ENCODE results near the gene FAM204A. TPM values are rescaled to one million over a fixed set of nuclear protein-coding genes. Genes with fewer than 3 reads are reported as not detected.

Gene FAM204A
- total RNA-seq, 1 experiment from 2014 or later: 103 TPM

DNA sequence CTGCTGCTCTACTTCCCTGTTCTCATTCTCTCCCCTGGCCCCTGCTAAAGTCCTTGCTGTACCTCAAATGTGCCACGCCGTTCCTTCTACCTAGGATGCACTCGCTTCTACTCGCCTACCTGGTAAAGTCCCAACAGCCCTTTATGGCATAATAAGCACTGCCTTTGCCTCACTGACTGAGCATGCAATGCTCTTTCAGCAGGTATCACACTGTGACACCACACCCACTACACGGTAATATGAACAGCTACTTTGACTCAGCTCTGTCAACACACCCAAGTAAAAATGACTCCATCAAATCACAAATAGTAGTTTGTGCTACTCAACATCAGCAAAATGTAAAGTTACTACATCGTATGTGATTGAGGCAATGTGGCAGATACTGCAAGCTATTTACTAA is 37.6 kb downstream of the FAM204A start:
- H3K36me3 ChIP-seq (ENCODE audit: insufficient read depth, low read length, poor library complexity, severe bottlenecking): peaks cover 7% of the 10 kb centered on the region
- H3K27me3 ChIP-seq (replicated peaks; ENCODE audit: insufficient read depth, low read depth, low read length, poor library complexity): no peaks in the 10 kb centered on the region
- BruUV-seq (replicated peaks): no TSS peak
- no peak for TF ChIP-seq EZH2 (IDR thresholded peaks at IDR 0.05; ENCODE audit: borderline replicate concordance, low read depth, low read length, poor library complexity, severe bottlenecking)
- TF ChIP-seq, protein P1, sequence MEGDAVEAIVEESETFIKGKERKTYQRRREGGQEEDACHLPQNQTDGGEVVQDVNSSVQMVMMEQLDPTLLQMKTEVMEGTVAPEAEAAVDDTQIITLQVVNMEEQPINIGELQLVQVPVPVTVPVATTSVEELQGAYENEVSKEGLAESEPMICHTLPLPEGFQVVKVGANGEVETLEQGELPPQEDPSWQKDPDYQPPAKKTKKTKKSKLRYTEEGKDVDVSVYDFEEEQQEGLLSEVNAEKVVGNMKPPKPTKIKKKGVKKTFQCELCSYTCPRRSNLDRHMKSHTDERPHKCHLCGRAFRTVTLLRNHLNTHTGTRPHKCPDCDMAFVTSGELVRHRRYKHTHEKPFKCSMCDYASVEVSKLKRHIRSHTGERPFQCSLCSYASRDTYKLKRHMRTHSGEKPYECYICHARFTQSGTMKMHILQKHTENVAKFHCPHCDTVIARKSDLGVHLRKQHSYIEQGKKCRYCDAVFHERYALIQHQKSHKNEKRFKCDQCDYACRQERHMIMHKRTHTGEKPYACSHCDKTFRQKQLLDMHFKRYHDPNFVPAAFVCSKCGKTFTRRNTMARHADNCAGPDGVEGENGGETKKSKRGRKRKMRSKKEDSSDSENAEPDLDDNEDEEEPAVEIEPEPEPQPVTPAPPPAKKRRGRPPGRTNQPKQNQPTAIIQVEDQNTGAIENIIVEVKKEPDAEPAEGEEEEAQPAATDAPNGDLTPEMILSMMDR (conservative IDR thresholded peaks at IDR 0.05; ENCODE audit: low read depth, low read length): no peak
- no peaks in the 10 kb centered on the region for H3K9me3 ChIP-seq (ENCODE audit: low read depth, low read length, poor library complexity, severe bottlenecking)
- ChIA-PET CTCF (no interaction called here), POLR2A (ENCODE audit: low non-redundant PET) (no interaction called here)
- intact Hi-C loops (cut with micrococcal nuclease; ENCODE audit: unreplicated experiment): no loop called here
- H3K4me1 ChIP-seq (ENCODE audit: insufficient read depth, low read length, poor library complexity, severe bottlenecking): no peaks in the 10 kb centered on the region
- DNase-seq (ENCODE audit: low spot score): no peak
- no peak overlapping the region for H3K27ac ChIP-seq (ENCODE audit: low read depth, low read length, poor library complexity, severe bottlenecking)
- no peak overlapping the region for H3K4me3 ChIP-seq (ENCODE audit: low read depth, low read length, poor library complexity, severe bottlenecking)

DNA sequence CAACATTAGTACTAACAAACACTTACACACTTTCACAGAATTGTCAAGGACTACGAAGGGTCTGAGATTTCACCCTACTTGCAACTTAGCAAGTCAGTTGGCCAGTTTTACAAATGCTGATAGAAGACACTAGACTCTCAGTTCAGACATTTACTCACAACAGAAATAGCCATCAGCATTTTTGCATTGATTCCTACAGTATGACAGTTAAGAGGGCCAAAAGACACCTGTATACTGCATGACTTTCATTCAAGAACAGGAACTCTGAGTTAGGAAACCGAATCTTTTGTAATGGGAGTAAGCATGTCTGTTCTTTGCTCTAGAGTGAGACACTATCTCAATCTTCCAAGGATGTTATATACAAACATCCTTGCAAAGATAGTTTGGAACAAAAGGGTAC is 40.9 kb downstream of the FAM204A start:
- Histone ChIP-seq H3K4me1 (ENCODE audit: insufficient read depth, low read length, poor library complexity, severe bottlenecking) (no peaks in the 10 kb centered on the region), H3K9me3 (ENCODE audit: low read depth, low read length, poor library complexity, severe bottlenecking) (no peaks in the 10 kb centered on the region), H3K36me3 (ENCODE audit: insufficient read depth, low read length, poor library complexity, severe bottlenecking) (no peaks in the 10 kb centered on the region), H3K27ac (ENCODE audit: low read depth, low read length, poor library complexity, severe bottlenecking) (no peak overlapping the region), H3K4me3 (ENCODE audit: low read depth, low read length, poor library complexity, severe bottlenecking) (no peak overlapping the region), H3K27me3 (replicated peaks; ENCODE audit: insufficient read depth, low read depth, low read length, poor library complexity) (no peaks in the 10 kb centered on the region)
- intact Hi-C loops (cut with micrococcal nuclease; ENCODE audit: unreplicated experiment): no loop called here
- ChIA-PET POLR2A (ENCODE audit: low non-redundant PET) (no interaction called here), CTCF (no interaction called here)
- TF ChIP-seq, protein P1 (conservative IDR thresholded peaks at IDR 0.05; ENCODE audit: low read depth, low read length): no peak
- TF ChIP-seq EZH2 (IDR thresholded peaks at IDR 0.05; ENCODE audit: borderline replicate concordance, low read depth, low read length, poor library complexity, severe bottlenecking): no peak
- DNase-seq (ENCODE audit: low spot score): no peak
- BruUV-seq (replicated peaks): no TSS peak

DNA sequence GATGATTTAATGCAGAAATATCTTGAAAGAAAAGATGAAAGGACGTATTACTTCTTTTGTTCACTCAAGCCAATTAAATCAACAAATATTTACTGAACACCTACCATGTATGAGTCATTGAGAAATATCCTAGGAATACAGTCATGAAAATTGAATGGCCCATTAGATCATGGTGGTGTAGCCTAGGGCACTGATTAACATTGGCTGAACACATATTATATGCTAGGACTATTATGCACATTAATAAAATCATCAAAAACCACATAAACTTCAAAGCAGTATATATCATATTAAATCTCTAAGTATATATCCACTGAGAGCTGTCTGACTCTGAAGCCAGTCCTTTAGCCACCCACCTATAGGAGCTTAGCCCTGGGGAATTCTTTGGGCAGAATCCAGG is 41.8 kb downstream of the FAM204A start:
- ChIA-PET CTCF (no interaction called here), POLR2A (ENCODE audit: low non-redundant PET) (no interaction called here)
- H3K27me3 ChIP-seq (replicated peaks; ENCODE audit: insufficient read depth, low read depth, low read length, poor library complexity): no peaks in the 10 kb centered on the region
- no TSS peak for BruUV-seq (replicated peaks)
- no peaks in the 10 kb centered on the region for H3K9me3 ChIP-seq (ENCODE audit: low read depth, low read length, poor library complexity, severe bottlenecking)
- no peak overlapping the region for H3K4me3 ChIP-seq (ENCODE audit: low read depth, low read length, poor library complexity, severe bottlenecking)
- H3K27ac ChIP-seq (ENCODE audit: low read depth, low read length, poor library complexity, severe bottlenecking): no peak overlapping the region
- intact Hi-C loops (cut with micrococcal nuclease; ENCODE audit: unreplicated experiment): no loop called here
- TF ChIP-seq, protein P1 (conservative IDR thresholded peaks at IDR 0.05; ENCODE audit: low read depth, low read length): no peak
- TF ChIP-seq EZH2 (IDR thresholded peaks at IDR 0.05; ENCODE audit: borderline replicate concordance, low read depth, low read length, poor library complexity, severe bottlenecking): no peak
- DNase-seq (ENCODE audit: low spot score): no peak
- H3K36me3 ChIP-seq (ENCODE audit: insufficient read depth, low read length, poor library complexity, severe bottlenecking): no peaks in the 10 kb centered on the region
- no peaks in the 10 kb centered on the region for H3K4me1 ChIP-seq (ENCODE audit: insufficient read depth, low read length, poor library complexity, severe bottlenecking)
